HepG2 (cell line): ENCODE results near the gene ALCAM. TPM values are rescaled to one million over a fixed set of nuclear protein-coding genes. Genes with fewer than 3 reads are reported as not detected.

Source experiments
- ELF3 ChIP-seq: IDR thresholded peaks from 2 replicates; pipeline ENCODE4 v1.6.1; 2016; ENCODE audit warnings: missing genetic modification reagents, missing compliant biosample characterization
- FOXJ3 ChIP-seq: sonication (generic); formaldehyde crosslinking; IDR thresholded peaks from 2 replicates; pipeline ENCODE4 v1.4.0; 2020; ENCODE audit warnings: missing genetic modification reagents, mild to moderate bottlenecking, borderline replicate concordance
- GZF1 ChIP-seq: sonication (generic); formaldehyde crosslinking; IDR thresholded peaks from 2 replicates; pipeline ENCODE4 v1.5.1; 2020; ENCODE audit warnings: mild to moderate bottlenecking, missing genetic modification reagents
- MATR3 ChIP-seq: sonication (generic); formaldehyde crosslinking; IDR thresholded peaks from 2 replicates; pipeline ENCODE4 v1.4.0; 2020; ENCODE audit warnings: missing genetic modification reagents
- NFATC3 ChIP-seq: sonication (generic); formaldehyde crosslinking; IDR thresholded peaks from 2 replicates; pipeline ENCODE4 v1.5.1; 2020; ENCODE audit warnings: mild to moderate bottlenecking, missing genetic modification reagents
- SETDB1 ChIP-seq: sonication (generic); formaldehyde crosslinking; IDR thresholded peaks from 2 replicates; pipeline ENCODE4 v1.5.1; 2020; ENCODE audit warnings: missing genetic modification reagents, mild to moderate bottlenecking, borderline replicate concordance
- TEAD3 ChIP-seq: optimal IDR thresholded peaks from 2 replicates; pipeline ENCODE3; 2016; ENCODE audit warnings: borderline replicate concordance
- TRIM24 ChIP-seq: sonication (generic); formaldehyde crosslinking; IDR thresholded peaks from 2 replicates; pipeline ENCODE4 v1.8.0; 2022; ENCODE audit warnings: mild to moderate bottlenecking, missing genetic modification reagents
- ZC3H4 ChIP-seq: sonication (generic); formaldehyde crosslinking; IDR thresholded peaks from 2 replicates; pipeline ENCODE4 v1.4.0; 2020; ENCODE audit warnings: missing genetic modification reagents, borderline replicate concordance
- ZEB1 ChIP-seq: IDR thresholded peaks from 2 replicates; pipeline ENCODE4 v1.6.1; 2012; ENCODE audit warnings: mild to moderate bottlenecking, low read depth, inconsistent platforms; ENCODE audit not compliant: insufficient replicate concordance
- ZFP90 ChIP-seq: sonication (generic); formaldehyde crosslinking; IDR thresholded peaks from 2 replicates; pipeline ENCODE4 v1.8.0; 2022; ENCODE audit warnings: missing genetic modification reagents, mild to moderate bottlenecking, inconsistent platforms, borderline replicate concordance
- ZNF101 ChIP-seq: sonication (generic); formaldehyde crosslinking; IDR thresholded peaks from 2 replicates; pipeline ENCODE4 v1.4.0; 2020; ENCODE audit warnings: mild to moderate bottlenecking, low read depth, missing genetic modification reagents, borderline replicate concordance
- ZNF143 ChIP-seq: sonication (generic); formaldehyde crosslinking; IDR thresholded peaks from 2 replicates; pipeline ENCODE4 v1.4.0; 2020; ENCODE audit warnings: missing genetic modification reagents
- ZNF282 ChIP-seq: fragments of 450-650 bp; IDR thresholded peaks from 2 replicates; pipeline ENCODE4 v1.6.1; 2018; ENCODE audit not compliant: partially characterized antibody
- ZNF30 ChIP-seq: sonication (generic); formaldehyde crosslinking; IDR thresholded peaks from 2 replicates; pipeline ENCODE4 v1.5.0; 2020; ENCODE audit warnings: mild to moderate bottlenecking, missing genetic modification reagents
- ZNF546 ChIP-seq: sonication (generic); formaldehyde crosslinking; conservative IDR thresholded peaks from 2 replicates; pipeline ENCODE4 v1.8.1; 2023; ENCODE audit warnings: mild to moderate bottlenecking, missing genetic modification reagents
- polyA plus RNA-seq, 8 experiments: library from polyadenylated mRNA; depleted of rRNA in 3 of 8; stranded (reverse) in 7 of 8; unstranded in 1 of 8; fragments of >200 nt; fragmentation: Illumina TruSeq in 4 of 8; extraction: Trizol in 4 of 8; gene quantifications; 2 replicates each; pipeline versions ENCODE4 v1.2.1 to v1.2.3, GENCODE V29; 2011 to 2016; ENCODE audit warnings: low read depth in 4 of 8, missing spikeins in 1 of 8, mixed read lengths in 1 of 8; ENCODE audit not compliant: insufficient read depth in 1 of 8
- total RNA-seq, 5 experiments: library from RNA; depleted of rRNA; stranded (reverse); fragments of >200 nt; fragmentation: Illumina TruSeq; extraction: Trizol; gene quantifications; 2 replicates each; pipeline ENCODE4 v1.2.3, GENCODE V29; 2016; ENCODE audit warnings: low read depth in 1 of 5
- TF ChIP-seq, protein P1 (sequence below): sonication (generic); formaldehyde crosslinking; IDR thresholded peaks from 2 replicates; pipeline ENCODE4 v1.5.0; 2020; ENCODE audit warnings: missing genetic modification reagents, mild to moderate bottlenecking, borderline replicate concordance
- TF ChIP-seq, protein P2 (sequence below): IDR thresholded peaks from 2 replicates; pipeline ENCODE4 v1.6.1; 2012; ENCODE audit warnings: low read depth, low read length, improper control_type of control experiment
- TF ChIP-seq, protein P3 (sequence below): sonication (generic); IDR thresholded peaks from 2 replicates; pipeline ENCODE4 v1.6.1; 2016; ENCODE audit warnings: low read depth, borderline replicate concordance

The ALCAM gene
- total and polyA plus RNA-seq, 2 of the 13 experiments (the other 11 are each of a cell fraction or from before 2014, with no cell fraction given), result 26.0 to 33.1 TPM

DNA sequence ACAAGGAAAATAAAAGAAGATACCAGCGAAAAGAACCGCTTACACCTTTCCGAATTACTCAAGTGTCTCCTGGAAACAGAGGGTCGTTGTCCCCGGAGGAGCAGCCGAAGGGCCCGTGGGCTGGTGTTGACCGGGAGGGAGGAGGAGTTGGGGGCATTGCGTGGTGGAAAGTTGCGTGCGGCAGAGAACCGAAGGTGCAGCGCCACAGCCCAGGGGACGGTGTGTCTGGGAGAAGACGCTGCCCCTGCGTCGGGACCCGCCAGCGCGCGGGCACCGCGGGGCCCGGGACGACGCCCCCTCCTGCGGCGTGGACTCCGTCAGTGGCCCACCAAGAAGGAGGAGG is 325 bp downstream of the ALCAM start (continued):
- TF ChIP-seq, protein P1, sequence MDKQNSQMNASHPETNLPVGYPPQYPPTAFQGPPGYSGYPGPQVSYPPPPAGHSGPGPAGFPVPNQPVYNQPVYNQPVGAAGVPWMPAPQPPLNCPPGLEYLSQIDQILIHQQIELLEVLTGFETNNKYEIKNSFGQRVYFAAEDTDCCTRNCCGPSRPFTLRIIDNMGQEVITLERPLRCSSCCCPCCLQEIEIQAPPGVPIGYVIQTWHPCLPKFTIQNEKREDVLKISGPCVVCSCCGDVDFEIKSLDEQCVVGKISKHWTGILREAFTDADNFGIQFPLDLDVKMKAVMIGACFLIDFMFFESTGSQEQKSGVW (CRISPR knock-in tag), result no peak
- no peak for TF ChIP-seq ZNF101
- TF ChIP-seq ZNF30, result 0 out of 2 replicates have a peak, but pooled peaks have one; percentile 9
- TF ChIP-seq ZFP90 (CRISPR knock-in tag), result no peak
- no peak for TF ChIP-seq FOXJ3 (CRISPR knock-in tag)
- TF ChIP-seq, protein P2, sequence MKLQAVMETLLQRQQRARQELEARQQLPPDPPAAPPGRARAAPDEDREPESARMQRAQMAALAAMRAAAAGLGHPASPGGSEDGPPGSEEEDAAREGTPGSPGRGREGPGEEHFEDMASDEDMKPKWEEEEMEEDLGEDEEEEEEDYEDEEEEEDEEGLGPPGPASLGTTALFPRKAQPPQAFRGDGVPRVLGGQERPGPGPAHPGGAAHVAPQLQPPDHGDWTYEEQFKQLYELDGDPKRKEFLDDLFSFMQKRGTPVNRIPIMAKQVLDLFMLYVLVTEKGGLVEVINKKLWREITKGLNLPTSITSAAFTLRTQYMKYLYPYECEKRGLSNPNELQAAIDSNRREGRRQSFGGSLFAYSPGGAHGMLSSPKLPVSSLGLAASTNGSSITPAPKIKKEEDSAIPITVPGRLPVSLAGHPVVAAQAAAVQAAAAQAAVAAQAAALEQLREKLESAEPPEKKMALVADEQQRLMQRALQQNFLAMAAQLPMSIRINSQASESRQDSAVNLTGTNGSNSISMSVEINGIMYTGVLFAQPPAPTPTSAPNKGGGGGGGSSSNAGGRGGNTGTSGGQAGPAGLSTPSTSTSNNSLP, result no peak
- TF ChIP-seq MATR3 (CRISPR knock-in tag), result no peak
- TF ChIP-seq ZEB1, result no peak
- no peak for TF ChIP-seq TEAD3 (CRISPR knock-in tag)
- TF ChIP-seq, protein P3, sequence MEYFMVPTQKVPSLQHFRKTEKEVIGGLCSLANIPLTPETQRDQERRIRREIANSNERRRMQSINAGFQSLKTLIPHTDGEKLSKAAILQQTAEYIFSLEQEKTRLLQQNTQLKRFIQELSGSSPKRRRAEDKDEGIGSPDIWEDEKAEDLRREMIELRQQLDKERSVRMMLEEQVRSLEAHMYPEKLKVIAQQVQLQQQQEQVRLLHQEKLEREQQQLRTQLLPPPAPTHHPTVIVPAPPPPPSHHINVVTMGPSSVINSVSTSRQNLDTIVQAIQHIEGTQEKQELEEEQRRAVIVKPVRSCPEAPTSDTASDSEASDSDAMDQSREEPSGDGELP, result no peak
- TF ChIP-seq NFATC3 (CRISPR knock-in tag), result no peak
- TF ChIP-seq ZNF546 (CRISPR knock-in tag), result 0 out of 2 replicates have a peak, but pooled peaks have one; percentile 54
- no peak for TF ChIP-seq ZC3H4 (CRISPR knock-in tag)
- no peak for TF ChIP-seq TRIM24 (CRISPR knock-in tag)
- TF ChIP-seq ZNF282, result no peak
- TF ChIP-seq ELF3 (CRISPR knock-in tag), result no peak
- TF ChIP-seq ZNF143, result no peak
- no peak for TF ChIP-seq GZF1 (CRISPR knock-in tag)
- TF ChIP-seq SETDB1 (CRISPR knock-in tag), result no peak
